NCI-H2081 (cell line): ENCODE results near the gene PREX1.

ENCODE experiments used
- DNase-seq, 2 experiments: peaks; one replicate each; lab custom pipeline; 2025; lab: John Stamatoyannopoulos, UW

Gene PREX1

DNA sequence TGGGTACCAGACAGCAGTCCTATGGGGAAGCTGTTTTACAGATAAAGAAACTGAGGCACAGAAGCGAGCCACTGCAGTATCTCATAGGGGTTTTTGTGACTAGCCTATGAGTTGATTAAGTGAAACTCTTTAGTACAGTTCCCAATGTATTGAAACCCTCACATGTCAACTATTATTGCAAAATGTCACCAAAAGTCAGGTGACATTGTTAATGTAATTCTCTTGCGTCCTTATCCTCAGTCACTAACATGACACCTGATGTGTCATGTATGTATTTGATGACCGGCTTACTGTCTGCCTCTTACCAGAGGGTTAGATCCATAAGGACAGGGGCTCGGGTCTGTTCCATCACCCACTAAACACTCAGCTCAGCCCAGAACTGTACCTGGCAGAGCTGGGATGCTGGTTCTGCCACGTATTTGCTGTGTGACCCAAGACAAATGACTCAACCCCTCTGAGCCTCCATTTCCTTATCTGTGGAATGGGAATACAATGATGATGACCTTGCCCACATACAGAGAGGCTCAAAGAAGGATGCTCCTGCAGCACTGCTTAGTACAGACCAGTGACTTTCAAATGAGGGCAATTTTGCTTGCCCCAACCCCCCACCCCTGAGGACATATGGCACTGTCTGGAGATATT is 32.9 kb downstream of the PREX1 start:
- no peak for DNase-seq

DNA sequence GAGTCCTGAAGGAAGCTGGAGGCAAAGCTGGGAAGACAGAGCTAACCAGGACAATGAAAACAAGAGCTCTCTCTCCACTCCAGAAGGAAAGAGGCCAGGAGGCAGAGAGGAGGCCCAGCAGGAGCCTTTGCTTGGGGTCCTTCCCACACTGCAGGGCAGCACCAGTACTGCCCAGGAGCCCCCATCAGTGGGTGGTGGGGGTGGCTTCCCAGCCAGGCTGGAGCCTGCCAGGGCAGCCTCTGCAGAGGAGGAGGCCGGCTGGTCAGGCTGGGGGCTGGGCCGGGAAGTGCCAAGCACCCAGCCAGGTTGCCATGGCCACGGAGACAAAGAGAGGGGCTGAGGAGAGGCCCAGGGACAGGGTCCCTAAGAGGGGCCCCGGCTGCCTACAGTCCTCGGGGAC is 33.4 kb downstream of the PREX1 start:
- no peak for DNase-seq

DNA sequence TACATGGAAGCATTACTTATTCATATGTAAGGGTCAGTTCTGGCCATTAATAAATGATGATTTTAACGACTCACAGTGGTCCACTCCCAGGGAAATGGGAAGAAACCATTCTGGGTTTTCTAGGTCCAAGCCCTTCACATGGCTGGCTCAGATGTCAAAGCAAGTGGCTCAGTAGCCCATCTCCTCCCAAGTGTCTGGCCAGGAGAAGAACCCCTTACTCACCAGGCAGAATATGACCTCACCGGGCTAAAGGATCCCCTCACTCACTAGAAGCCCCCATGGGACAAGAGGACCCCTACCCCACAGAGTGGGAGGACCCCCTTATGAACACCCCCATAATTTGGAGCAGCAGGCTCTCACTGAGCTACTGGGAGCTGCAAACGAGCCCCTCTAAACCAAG is 34.0 kb downstream of the PREX1 start:
- DNase-seq: no peak

DNA sequence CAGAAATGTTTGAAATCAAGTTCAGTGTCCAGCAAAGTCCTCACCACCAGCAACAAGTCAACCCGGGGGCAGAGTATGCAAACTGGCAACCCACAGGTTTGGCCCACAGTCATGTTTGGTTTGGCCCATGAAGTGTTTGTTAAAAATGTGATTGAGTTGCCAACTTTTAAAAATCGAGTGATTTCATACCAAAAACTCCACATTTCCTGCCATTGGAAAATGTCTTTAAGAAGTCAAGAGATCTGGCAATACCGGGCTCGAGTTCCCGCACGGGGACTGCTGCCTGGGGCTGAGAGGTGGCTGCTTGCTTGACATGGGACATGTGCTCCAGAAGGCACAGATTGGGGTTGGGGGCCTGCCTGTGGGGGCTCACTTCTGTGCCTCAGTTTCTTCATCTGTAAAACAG is 36.1 kb downstream of the PREX1 start:
- no peak for DNase-seq

DNA sequence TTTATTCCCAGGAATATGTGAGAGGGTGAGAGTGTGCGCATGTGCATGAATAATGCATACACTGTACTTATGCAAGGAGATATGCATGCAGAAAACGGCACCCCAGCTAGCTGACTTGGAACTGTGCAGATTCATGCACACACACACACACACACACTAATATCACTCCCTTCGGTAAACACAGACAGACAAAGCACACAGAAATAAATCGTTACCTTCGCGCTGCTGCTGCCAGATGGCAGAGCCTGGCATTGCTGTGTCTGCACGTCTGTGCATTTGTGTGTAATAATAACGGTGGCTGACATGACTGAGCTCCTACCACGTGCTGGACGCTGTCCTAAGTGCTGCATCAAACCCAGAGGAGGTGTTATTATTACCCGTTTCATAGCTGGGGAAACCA is 36.8 kb downstream of the PREX1 start:
- peak; percentile 77 to 92 for DNase-seq

DNA sequence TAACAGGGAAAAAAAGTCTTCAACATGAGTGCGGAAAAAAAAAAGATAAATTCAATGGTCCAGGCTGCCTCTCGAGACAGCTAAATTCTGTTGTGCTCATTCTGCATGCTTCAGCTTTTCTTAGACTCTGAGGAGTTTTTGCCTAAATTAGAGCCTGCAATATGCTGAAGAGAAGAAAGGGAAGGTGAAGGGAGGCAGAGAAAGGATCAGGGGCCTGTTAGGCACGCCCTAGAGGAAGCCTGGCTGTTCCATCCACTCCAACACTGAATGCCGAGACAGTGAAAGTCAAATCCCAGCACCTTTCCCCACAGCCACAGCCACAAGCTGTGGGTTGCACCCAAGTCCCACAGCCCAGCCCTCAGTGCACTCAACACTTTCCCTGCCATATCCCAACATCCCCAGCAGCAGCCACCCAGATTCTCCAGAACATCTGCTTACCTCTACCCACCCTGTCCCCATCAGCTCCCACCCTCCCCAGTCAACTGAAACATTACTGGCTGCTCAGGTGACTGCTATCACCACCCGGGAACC is 37.3 kb downstream of the PREX1 start:
- DNase-seq: no peak

DNA sequence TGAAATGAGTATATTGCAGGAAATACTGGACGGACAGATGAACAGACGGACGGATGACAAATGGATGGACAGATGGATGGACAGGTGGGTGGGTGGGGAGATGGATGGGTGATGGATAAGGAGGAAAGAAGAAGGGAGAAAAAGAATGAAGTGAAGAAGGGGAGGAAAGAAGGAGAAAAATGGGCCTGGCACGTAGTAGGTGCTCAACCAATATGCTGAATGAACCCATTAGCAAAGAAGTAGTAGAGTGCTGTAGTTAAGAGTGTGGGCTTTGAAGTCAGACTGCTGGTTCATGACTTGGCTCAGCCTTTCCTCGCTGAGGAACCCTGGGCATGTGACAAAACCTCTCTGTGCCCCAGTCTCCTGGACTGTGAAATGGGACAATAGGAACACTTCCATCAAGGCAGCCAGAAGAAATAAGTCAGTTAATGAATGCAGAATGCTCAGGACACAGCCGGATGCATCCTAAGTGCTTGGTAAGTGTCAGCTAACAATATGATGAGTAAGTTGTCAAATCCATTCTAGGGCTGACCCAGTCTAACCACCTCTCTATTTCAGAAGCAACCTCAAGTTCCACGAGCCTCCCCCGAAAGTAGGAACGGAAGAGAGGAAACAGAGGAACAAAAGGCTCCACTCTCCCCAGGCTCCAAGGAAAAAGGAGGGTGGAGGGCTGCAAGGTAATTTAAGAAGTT is 37.9 kb downstream of the PREX1 start:
- DNase-seq: no peak

DNA sequence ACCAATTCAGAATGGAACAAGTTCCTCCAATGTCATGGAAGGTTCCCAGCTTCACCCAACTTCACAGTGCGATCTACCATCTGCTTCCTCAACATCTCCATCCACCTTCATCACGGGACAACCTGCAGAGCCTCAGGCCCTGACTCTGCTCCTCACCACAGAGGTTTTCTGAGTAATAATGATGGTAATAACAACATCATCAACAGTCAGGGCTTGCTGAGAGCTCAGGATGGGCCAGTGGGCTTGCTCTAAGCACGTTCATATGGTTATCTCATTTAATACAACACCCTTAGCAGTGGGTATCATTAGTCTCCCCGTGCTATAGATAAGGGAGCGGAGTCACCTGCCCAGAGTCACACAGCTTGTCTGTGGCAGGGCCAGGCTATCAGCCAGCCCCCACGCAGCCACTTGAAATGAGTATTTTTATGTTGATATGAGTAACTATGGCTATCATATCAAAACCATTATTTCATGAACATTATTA is 38.6 kb downstream of the PREX1 start:
- no peak for DNase-seq

DNA sequence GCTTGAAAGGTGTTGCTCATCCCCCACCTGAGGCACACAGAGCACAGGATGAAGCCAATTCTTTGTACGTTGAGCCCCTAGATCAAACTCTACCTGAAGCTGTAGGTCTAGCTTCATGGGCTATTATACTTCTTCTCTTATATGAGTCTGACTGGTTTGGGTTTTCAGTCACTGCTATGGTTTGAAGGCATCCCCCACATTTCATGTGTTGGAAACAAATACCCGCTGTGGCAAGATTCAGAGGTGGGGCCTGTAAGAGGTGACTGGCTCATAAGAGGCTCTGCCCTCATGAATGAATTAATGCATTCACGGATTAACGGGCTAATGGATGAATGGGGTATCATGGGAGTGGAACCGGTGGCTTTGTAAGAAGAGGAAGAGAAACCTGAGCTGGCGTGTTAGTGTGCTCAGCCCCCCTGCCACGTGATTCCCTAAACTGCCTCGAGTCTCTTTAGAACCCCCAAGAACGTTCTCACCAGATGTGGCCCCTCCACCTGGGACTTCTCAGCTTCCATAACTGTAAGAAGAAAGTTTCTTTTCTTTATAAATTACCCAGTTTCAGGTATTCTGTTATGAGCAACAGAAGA is 39.2 kb downstream of the PREX1 start:
- no peak for DNase-seq

DNA sequence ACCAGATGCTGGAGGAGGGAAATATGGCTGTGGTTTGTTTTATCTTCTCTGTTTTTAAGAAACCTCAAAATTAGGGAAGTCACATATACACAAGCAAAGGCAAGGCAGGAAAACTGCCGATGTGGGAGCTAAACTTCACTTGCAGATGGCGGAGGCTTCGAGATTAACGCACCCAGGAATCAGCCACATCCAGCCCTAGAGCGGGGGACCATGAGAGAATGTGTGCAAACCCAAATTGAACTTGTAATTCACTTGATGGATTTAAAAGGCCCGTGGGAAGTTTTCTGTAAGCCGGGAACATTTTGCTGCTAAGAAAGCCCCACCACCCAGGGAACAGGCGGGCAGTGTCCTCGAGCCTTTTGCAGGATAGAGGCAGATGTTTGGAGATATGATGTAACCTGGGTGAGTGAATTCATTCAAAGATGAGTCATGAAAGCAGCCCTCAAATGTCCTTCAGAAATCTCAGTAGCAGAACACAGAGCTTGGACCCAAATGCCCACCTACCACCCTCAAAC is 39.9 kb downstream of the PREX1 start:
- DNase-seq: no peak

DNA sequence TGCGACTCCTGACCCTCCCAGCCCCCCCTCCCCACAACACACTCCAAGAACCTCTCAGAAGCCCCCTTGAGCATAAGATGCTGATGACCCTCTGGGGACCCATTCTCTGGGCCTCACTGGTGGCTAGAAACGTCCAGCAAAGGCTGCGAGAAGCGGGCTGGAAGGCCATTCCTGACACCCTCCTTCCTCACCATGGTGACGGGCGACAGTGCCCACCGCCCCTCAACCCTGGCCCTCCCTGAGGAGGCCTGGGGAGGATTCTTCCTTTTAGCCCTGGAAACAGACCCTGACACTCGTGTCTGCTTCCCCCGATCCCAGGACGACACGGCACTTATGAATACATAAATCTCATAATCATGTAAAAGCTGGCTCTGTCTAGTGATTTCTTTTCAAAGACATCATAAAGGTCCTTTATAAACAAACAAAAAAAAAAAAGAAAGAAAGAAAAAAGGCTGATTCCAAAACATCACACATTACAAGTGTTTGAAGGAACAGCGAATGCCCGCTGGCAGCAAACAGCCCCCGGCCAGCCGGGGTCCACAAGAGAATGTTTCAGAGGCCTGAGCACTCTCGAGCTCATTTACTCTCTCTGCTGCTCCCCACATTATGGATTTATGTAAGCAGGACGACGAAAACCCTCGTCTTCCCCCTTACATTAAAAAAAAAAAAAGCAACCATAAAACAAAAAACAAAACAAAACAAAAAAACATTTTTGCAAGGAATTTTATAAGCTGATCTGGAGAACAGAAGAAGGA is 40.7 kb downstream of the PREX1 start:
- DNase-seq: no peak

DNA sequence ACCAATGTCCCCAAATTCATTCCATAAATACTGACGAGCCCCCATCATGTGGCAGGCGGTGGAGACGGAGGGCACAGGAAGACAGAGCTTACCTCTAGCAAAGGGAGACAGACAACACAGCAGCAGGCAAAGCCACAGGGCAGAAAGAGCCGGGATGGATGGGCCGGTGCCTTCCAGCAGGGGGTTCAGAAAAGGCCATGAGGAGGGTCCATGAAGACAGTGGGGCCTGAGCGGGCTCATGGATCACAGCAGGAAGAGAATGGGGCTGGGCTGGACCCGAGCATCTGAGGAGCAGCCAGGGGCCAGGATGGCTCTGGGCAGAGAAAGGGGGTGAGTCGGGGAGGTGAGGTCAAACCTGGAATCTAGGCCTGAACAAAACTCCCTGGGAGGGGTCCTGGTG is 42.0 kb downstream of the PREX1 start:
- no peak for DNase-seq

DNA sequence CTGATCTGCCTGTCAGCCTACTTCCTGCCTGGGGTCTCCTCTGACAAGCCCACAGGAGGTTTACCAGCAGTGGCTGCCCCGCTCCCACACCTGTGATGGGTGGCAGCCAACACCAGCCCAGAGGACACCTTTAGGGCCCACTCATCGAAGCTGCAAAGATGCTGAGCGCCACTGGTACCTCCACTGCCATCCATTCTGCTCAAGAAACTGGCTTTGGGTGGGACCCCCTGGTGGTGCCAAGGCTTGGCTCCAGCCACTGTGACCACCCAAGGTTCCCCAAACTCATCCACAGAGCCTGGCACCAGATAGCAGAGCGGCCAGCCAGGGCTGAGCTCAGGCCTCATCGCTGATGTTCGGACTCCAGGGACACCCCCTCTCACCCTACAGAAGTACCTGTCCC is 42.5 kb downstream of the PREX1 start:
- no peak for DNase-seq

DNA sequence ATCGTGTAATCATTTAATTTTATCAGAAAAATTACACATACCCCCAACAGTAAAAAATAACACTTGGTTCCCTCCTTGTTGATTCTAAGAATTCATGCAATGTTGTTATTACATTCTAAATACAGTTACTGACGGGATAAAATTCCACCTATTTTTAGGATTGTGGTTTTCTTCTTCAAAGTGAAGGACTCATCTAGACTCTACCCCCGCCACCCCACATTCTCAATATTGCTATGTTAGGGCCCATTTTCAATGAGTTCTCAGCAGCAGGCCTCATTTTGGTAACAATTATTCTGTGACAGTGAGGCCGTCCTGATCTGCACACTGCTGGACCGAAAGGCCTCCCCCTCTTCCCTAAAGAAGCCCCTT is 43.5 kb downstream of the PREX1 start:
- DNase-seq: no peak

DNA sequence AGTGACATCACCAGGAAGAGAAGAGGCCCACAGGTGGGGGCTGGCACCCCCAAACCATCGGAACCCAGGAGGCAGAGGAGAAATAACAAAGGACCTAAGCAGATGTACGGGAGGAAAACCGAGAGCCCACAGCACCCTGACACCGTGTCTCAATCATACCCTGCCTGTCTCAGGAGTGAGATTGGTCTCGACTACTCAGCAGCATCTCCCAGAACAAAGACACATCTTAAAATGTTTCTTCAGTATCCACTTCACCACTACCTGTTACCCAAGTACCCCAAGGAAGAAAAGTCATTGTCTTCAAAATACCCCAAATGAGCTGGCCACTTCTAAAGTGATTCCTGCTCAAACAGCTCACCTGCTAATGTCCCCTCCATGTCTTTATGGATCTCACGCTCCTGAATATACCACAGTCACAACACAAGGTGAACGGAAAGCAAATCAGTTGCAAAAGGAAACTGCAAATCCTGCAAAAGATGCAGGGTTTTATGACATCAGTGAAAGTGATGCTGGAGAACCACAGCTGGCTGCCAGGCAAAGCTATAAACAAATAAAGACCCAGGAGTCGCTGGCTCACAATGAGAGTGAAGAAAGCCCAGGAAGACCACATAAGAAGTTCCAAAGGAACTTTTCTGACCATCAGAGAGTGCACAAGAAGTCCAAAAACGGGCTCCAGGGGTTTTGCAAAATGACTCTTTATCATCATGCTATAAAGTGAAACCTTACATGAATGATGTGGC is 44.1 kb downstream of the PREX1 start:
- DNase-seq: no peak

DNA sequence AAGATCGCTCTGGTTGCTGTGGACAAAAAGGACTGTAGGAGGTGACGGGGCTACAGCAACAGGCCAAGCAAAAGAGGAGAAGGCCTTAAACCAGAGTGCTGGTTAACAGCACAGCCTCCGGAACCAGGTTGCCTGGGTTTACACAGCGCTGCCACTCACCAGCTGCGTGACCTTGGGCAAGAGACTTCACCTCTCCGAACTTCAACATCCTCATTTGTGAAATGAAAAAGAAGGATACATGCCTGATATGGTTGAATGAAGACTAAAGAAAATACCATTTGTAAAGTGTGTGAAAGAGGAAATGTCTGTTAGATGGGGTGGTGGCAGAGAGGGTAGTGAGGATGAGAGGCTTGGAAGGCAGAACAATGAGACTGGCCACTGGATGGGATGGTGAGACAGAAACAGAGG is 44.9 kb downstream of the PREX1 start:
- no peak for DNase-seq

DNA sequence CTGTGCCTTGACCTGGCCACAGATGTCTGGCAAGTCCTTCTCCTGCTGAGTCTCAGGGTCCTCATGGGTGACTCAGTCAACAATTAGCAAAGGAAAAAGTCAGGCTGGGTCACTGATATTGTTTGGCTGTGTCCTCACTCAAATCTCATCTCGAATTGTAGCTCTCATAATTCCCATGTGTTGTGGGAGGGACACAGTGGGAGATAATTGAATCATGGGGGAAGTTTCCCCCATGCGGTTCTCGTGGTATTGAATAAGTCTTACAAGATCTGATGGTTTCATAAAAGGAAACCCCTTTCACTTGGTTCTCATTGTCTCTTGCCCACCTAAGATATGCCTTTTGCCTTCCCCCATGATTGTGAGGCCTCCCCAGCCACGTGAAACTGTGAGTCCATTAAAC is 45.7 kb downstream of the PREX1 start:
- DNase-seq: no peak

DNA sequence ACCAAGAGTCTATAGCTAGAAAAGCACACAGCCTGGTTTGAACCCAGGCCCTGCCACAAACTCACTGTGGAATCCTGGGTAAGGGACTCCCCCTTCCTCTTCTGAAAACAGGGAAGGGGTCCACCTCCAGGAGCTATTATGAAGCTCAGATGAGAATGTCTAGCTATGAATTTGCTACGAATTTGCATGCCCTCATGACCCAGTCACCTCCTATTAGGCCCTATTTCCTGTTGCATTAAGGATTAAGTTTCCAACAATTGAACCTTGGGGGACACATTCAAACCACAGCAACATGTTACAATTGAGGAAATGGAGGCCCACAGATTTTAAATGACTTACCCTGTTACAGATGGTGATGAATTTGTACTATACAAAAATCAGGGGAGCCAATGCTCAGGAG is 46.2 kb downstream of the PREX1 start:
- no peak for DNase-seq

DNA sequence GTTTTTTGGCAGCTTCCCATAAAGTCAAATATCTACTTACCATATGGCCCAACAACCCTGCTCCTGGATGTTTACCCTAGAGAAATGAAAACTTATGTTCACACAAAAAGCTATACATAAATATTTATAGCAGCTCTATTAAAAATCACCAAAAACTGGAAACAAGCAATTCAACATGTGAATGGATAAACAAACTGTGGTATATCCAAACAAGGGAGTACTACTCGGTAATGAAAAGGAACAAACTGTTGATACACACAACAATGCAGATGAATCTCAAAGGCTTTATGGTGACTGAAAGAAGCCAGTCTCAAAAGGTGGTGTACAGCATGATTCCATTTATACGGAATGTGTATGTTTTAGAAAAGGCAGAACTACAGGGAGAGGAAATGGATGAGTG is 48.4 kb downstream of the PREX1 start:
- DNase-seq: no peak

DNA sequence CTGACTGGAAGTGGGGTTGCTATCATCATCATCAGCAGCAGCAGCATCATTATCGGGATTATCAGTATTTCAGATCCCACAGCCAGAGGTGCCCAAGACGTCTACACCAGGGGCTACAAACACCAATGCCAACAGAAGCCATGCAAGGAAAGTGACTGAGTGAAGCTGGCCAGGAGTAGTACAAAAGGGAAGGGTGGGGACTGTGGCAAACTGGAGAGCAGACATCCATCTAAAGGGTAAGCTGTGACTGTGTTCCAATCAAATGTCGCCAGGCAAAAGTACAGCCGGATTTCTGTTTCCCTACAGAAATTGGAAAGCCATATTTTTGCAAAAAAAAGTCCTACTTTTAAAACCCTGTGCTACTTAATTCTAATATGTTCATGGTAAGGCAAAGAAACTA is 50.0 kb downstream of the PREX1 start:
- DNase-seq: no peak

DNA sequence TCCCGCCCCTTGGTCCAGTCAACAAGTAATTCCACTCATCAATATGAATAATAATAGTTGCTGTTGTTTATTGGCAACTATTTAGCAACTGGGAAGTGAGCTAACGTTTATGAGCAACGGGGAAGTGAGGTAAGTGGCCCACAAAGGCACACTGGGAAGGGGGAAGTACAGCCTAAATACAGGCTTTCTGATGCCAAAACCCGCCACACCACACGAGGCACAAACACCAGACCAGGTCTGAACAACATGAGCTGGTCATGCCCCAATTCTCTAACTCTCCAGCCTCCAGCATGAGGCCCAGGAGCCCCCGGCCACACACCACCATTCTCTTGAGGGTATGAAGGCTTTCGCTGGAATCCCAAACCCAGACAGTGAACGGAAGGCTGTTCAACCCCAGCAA is 50.8 kb downstream of the PREX1 start:
- DNase-seq: no peak

DNA sequence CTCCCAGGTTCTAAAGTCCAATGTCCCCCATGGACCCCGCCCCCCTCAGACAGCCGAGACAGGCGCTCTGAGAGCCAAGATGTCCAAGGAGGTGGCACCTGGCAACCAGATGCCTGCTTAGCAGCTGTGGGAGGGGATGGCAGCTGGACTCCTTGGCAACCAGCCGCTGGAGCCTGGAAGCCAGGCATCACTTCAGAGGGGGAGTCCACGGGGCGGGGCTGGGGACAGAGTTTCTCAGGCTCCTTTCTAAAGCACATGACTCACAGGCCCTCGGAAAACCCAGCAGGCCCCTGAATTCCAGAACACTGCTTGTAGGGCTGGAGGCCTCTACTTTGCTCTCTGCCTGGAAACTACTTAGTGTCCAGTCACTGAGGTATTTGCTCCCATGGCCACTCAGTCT is 51.5 kb downstream of the PREX1 start:
- DNase-seq: no peak
